CD4-positive, CD25-positive, alpha-beta regulatory T cell (primary cell): ENCODE data around the gene KSR2. TPM values are rescaled to one million over a fixed set of nuclear protein-coding genes. Genes with fewer than 3 reads are reported as not detected.

ENCODE experiments used
- ATAC-seq, 2 donors: fragments of 150-1000 bp; cut with Tn5 transposase; one replicate each; pipeline ENCODE4 v1.10.0; 2021; ENCODE audit warnings: low read depth in 2 of 2, moderate number of reproducible peaks in 2 of 2, moderate library complexity in 1 of 2
- DNase-seq, 3 donors: peaks; one replicate each; pipeline versions ENCODE4 v3.0.0 to v3.0.0-alpha.2; 2012 to 2022; ENCODE audit warnings: mixed read lengths in 1 of 3
- H3K27ac ChIP-seq: one replicate; pipeline ENCODE4 v1.7.0; 2013; ENCODE audit warnings: mild to moderate bottlenecking, low read length; ENCODE audit not compliant: insufficient read depth, poor library complexity, severe bottlenecking
- H3K27me3 ChIP-seq: one replicate; pipeline ENCODE4 v1.7.0; 2013; ENCODE audit warnings: low read length; ENCODE audit not compliant: control insufficient read depth, insufficient read depth
- H3K36me3 ChIP-seq: one replicate; pipeline ENCODE4 v1.7.0; 2013; ENCODE audit warnings: mild to moderate bottlenecking, low read length, moderate library complexity; ENCODE audit not compliant: control insufficient read depth, insufficient read depth
- H3K4me1 ChIP-seq: 2 replicates; pipeline ENCODE4 v1.7.0; 2013; ENCODE audit warnings: mild to moderate bottlenecking, low read length; ENCODE audit not compliant: insufficient read depth, control insufficient read depth, poor library complexity, severe bottlenecking
- H3K4me3 ChIP-seq: one replicate; pipeline ENCODE4 v1.7.0; 2013; ENCODE audit warnings: low read depth, mild to moderate bottlenecking, low read length, moderate library complexity
- H3K9me3 ChIP-seq, 2 experiments: 1 replicate in 1 of 2; 2 replicates in 1 of 2; pipeline ENCODE4 v1.7.0; 2013; ENCODE audit warnings: low read length in 2 of 2, mild to moderate bottlenecking in 1 of 2, moderate library complexity in 1 of 2; ENCODE audit not compliant: control insufficient read depth in 2 of 2
- H3K27ac Mint-ChIP-seq, 3 donors: one replicate each; pipeline ENCODE4 v1.8.0; 2020 to 2022; ENCODE audit warnings: mild to moderate bottlenecking in 3 of 3, mixed read lengths in 3 of 3, moderate library complexity in 2 of 3
- H3K27me3 Mint-ChIP-seq: one replicate; pipeline ENCODE4 v1.8.0; 2022; ENCODE audit warnings: mild to moderate bottlenecking, mixed read lengths
- H3K36me3 Mint-ChIP-seq: one replicate; pipeline ENCODE4 v1.8.0; 2020; ENCODE audit warnings: mixed read lengths
- H3K4me1 Mint-ChIP-seq, 4 donors: one replicate each; pipeline ENCODE4 v1.8.0; 2020 to 2022; ENCODE audit warnings: mixed read lengths in 4 of 4, mild to moderate bottlenecking in 1 of 4
- H3K4me3 Mint-ChIP-seq, 4 donors: one replicate each; pipeline ENCODE4 v1.8.0; 2020 to 2022; ENCODE audit warnings: mild to moderate bottlenecking in 4 of 4, mixed read lengths in 4 of 4, moderate library complexity in 3 of 4
- H3K9me3 Mint-ChIP-seq, 7 donors: one replicate each; pipeline ENCODE4 v1.8.0; 2020 to 2022; ENCODE audit warnings: mixed read lengths in 7 of 7, mild to moderate bottlenecking in 3 of 7, moderate library complexity in 2 of 7
- polyA plus RNA-seq, 4 donors: library from polyadenylated mRNA; unstranded; fragments of 300-500 nt; fragmentation: Illumina TruSeq; gene quantifications; one replicate each; pipeline ENCODE4 v1.2.3, GENCODE V29; 2021
- total RNA-seq: library from RNA; stranded (reverse); gene quantifications from one replicate; pipeline ENCODE4 v1.2.3, GENCODE V29; 2022

KSR2 gene
- total and polyA plus RNA-seq, 5 donors from 2014 or later: 0.20 TPM; not detected in 4

- Histone ChIP-seq H3K4me1 (no peaks in the 10 kb centered on the region), H3K27me3 (no peaks in the 10 kb centered on the region), H3K4me3 (no peak overlapping the region), H3K36me3 (no peaks in the 10 kb centered on the region), H3K27ac (no peak overlapping the region), H3K9me3 (no peaks in the 10 kb centered on the region)
- Mint-ChIP-seq H3K4me1 (no peaks in the 10 kb centered on the region), H3K9me3 (peaks cover 0 to 5% (median 0%) of the 10 kb centered on the region in 7 donors), H3K27ac (no peak overlapping the region), H3K36me3 (no peaks in the 10 kb centered on the region), H3K4me3 (no peak overlapping the region), H3K27me3 (peaks cover 7% of the 10 kb centered on the region)
- ATAC-seq (no peak), DNase-seq (no peak)
These were observed 49.3 kb downstream of the KSR2 start for GRCh38 chr12:117919479-117919878.

- H3K27me3 ChIP-seq: no peaks in the 10 kb centered on the region
- Mint-ChIP-seq H3K27ac (no peak overlapping the region), H3K36me3 (no peaks in the 10 kb centered on the region), H3K27me3 (peaks cover 4% of the 10 kb centered on the region), H3K4me3 (no peak overlapping the region), H3K4me1 (no peaks in the 10 kb centered on the region), H3K9me3 (peaks cover 0 to 15% (median 4%) of the 10 kb centered on the region in 7 donors)
- no peak overlapping the region for H3K4me3 ChIP-seq
- no peaks in the 10 kb centered on the region for H3K4me1 ChIP-seq
- no peaks in the 10 kb centered on the region for H3K9me3 ChIP-seq
- no peaks in the 10 kb centered on the region for H3K36me3 ChIP-seq
- no peak overlapping the region for H3K27ac ChIP-seq
- ATAC-seq (no peak), DNase-seq (no peak)
These were observed 54.1 kb downstream of the KSR2 start for GRCh38 chr12:117914686-117915085.

DNA sequence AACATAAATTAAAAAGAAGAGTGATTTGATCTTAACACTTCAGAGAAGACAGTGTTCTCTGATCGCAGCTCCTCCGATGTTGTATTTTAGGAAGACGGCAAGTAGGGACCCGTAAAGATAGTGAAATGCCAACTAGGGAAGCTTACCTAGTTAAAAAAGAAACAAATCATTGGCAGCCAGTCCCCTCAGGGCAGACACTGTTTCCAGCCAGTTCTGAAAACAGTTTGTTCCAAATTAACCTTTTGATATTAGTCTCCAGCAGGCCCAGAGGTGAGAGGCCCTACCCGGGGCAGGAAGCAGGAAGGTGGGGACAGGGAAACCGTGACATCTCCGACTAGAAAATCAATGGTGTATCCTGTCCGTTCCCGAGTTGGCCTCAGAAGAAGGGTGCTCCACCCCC is 56.0 kb downstream of the KSR2 start:
- H3K36me3 Mint-ChIP-seq: no peaks in the 10 kb centered on the region
- ATAC-seq (no peak), DNase-seq (no peak)
- Histone ChIP-seq H3K4me1 (no peaks in the 10 kb centered on the region), H3K36me3 (no peaks in the 10 kb centered on the region), H3K4me3 (no peak overlapping the region), H3K9me3 (no peaks in the 10 kb centered on the region), H3K27ac (no peak overlapping the region), H3K27me3 (no peaks in the 10 kb centered on the region)
- H3K27me3 Mint-ChIP-seq: peaks cover 4% of the 10 kb centered on the region
- H3K4me3 Mint-ChIP-seq: no peak overlapping the region
- H3K4me1 Mint-ChIP-seq: peaks cover 0 to 5% (median 0%) of the 10 kb centered on the region in 4 donors
- no peak overlapping the region for H3K27ac Mint-ChIP-seq
- peaks cover 0 to 15% (median 3%) of the 10 kb centered on the region in 7 donors for H3K9me3 Mint-ChIP-seq

GRCh38 chr12:117908411-117908810 is 60.4 kb downstream of the KSR2 start:
- Histone ChIP-seq H3K36me3 (no peaks in the 10 kb centered on the region), H3K4me1 (no peaks in the 10 kb centered on the region), H3K27me3 (no peaks in the 10 kb centered on the region), H3K4me3 (no peak overlapping the region), H3K27ac (no peak overlapping the region), H3K9me3 (no peaks in the 10 kb centered on the region)
- no peaks in the 10 kb centered on the region for H3K36me3 Mint-ChIP-seq
- no peaks in the 10 kb centered on the region for H3K27me3 Mint-ChIP-seq
- peaks cover 0 to 15% (median 2%) of the 10 kb centered on the region in 7 donors for H3K9me3 Mint-ChIP-seq
- peaks cover 0 to 6% (median 1%) of the 10 kb centered on the region in 4 donors for H3K4me1 Mint-ChIP-seq
- DNase-seq (no peak), ATAC-seq (no peak)
- H3K27ac Mint-ChIP-seq: no peak overlapping the region
- H3K4me3 Mint-ChIP-seq: no peak overlapping the region

DNA sequence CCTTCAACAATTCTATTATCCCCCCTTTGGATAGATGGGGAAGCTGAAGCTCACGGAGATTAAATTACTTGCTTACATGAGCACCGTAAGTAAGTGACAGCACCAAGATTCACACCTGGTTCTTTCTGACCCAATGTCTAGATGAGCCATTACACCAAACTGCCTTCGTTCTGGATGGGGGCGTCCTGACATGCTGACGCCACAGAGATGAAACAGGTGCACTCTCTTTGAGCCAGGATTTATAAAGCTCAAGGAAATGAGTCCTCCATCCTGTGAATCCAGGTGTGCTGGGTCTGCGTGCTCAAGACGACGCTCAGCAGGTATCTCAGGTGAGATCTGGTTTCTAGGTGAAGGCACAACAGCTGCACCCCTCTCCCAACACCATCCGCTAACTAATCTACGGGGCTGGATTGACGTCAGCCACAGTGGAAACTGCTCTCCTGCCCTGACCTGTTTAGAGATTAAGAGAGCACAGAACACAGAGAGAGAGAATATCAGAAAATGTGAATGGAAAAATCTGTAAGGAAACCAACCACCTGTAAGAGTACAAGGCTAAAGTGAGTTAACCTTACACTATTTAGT is 61.6 kb downstream of the KSR2 start:
- peaks cover 0 to 6% (median 1%) of the 10 kb centered on the region in 4 donors for H3K4me1 Mint-ChIP-seq
- H3K36me3 Mint-ChIP-seq: no peaks in the 10 kb centered on the region
- H3K27me3 Mint-ChIP-seq: no peaks in the 10 kb centered on the region
- peak overlapping the region in 2 of 4 donors; percentile 24 to 57 for H3K4me3 Mint-ChIP-seq
- Histone ChIP-seq H3K36me3 (no peaks in the 10 kb centered on the region), H3K4me3 (no peak overlapping the region), H3K4me1 (no peaks in the 10 kb centered on the region), H3K27me3 (no peaks in the 10 kb centered on the region), H3K9me3 (no peaks in the 10 kb centered on the region), H3K27ac (no peak overlapping the region)
- ATAC-seq (no peak), DNase-seq (no peak)
- peaks cover 0 to 15% (median 2%) of the 10 kb centered on the region in 7 donors for H3K9me3 Mint-ChIP-seq
- H3K27ac Mint-ChIP-seq: peak overlapping the region in 1 of 3 donors; percentile 1

- Mint-ChIP-seq H3K4me1 (peaks cover 0 to 6% (median 1%) of the 10 kb centered on the region in 4 donors), H3K4me3 (no peak overlapping the region), H3K27ac (no peak overlapping the region), H3K9me3 (peaks cover 0 to 7% (median 0%) of the 10 kb centered on the region in 7 donors), H3K36me3 (no peaks in the 10 kb centered on the region), H3K27me3 (no peaks in the 10 kb centered on the region)
- H3K27ac ChIP-seq: no peak overlapping the region
- no peaks in the 10 kb centered on the region for H3K4me1 ChIP-seq
- no peaks in the 10 kb centered on the region for H3K36me3 ChIP-seq
- no peaks in the 10 kb centered on the region for H3K9me3 ChIP-seq
- DNase-seq: no peak
- no peak overlapping the region for H3K4me3 ChIP-seq
- ATAC-seq: no peak
- H3K27me3 ChIP-seq: no peaks in the 10 kb centered on the region
These were observed 64.7 kb downstream of the KSR2 start for GRCh38 chr12:117904051-117904450.

- H3K4me1 ChIP-seq: no peaks in the 10 kb centered on the region
- H3K4me3 ChIP-seq: no peak overlapping the region
- H3K9me3 Mint-ChIP-seq: peaks cover 0 to 7% (median 0%) of the 10 kb centered on the region in 7 donors
- no peak overlapping the region for H3K27ac ChIP-seq
- H3K27ac Mint-ChIP-seq: no peak overlapping the region
- H3K36me3 Mint-ChIP-seq: no peaks in the 10 kb centered on the region
- H3K27me3 Mint-ChIP-seq: no peaks in the 10 kb centered on the region
- H3K27me3 ChIP-seq: no peaks in the 10 kb centered on the region
- H3K4me3 Mint-ChIP-seq: no peak overlapping the region
- H3K9me3 ChIP-seq: no peaks in the 10 kb centered on the region
- H3K36me3 ChIP-seq: no peaks in the 10 kb centered on the region
- ATAC-seq: no peak
- H3K4me1 Mint-ChIP-seq: peaks cover 0 to 3% (median 1%) of the 10 kb centered on the region in 4 donors
- DNase-seq: no peak
These were observed 65.5 kb downstream of the KSR2 start for GRCh38 chr12:117903110-117903840.

- Histone ChIP-seq H3K36me3 (no peaks in the 10 kb centered on the region), H3K4me3 (no peak overlapping the region), H3K27me3 (no peaks in the 10 kb centered on the region), H3K27ac (no peak overlapping the region), H3K9me3 (no peaks in the 10 kb centered on the region), H3K4me1 (no peaks in the 10 kb centered on the region)
- ATAC-seq: no peak
- no peaks in the 10 kb centered on the region for H3K4me1 Mint-ChIP-seq
- no peak overlapping the region for H3K27ac Mint-ChIP-seq
- H3K27me3 Mint-ChIP-seq: no peaks in the 10 kb centered on the region
- no peak overlapping the region for H3K4me3 Mint-ChIP-seq
- no peaks in the 10 kb centered on the region for H3K36me3 Mint-ChIP-seq
- no peak for DNase-seq
- peaks cover 0 to 7% (median 0%) of the 10 kb centered on the region in 7 donors for H3K9me3 Mint-ChIP-seq
These were observed 67.2 kb downstream of the KSR2 start for GRCh38 chr12:117901631-117902030.
